ENCODE data around the gene KATNBL1.
A peak's percentile ranks its signal among the peaks of the same experiment; 100 is the strongest.
"Not testable (repeated sequence)": the region's sequence is repeated elsewhere in the genome, so short reads cannot be mapped to it uniquely, and the experiment has no call there.

The KATNBL1 gene

DNA sequence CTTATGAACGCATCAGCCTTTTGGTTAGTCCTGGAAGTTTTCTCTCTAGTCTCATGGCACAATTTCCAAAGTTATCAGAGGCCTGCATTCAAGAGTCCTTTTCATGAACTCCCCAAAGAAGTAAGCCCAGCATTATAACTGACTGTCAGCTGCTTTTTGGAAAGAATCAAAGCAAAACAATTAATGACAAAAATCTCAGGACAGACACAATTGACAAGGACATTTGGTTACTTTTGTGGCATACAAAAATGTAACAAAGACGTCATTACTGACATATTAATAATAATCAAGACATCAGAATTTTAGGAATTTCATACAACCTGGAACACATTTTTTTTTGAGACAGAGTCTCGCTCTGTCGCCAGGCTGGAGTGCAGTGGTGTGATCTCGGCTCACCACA is 21.2 kb downstream of the KATNBL1 start:
- no peak for FAIRE-seq

DNA sequence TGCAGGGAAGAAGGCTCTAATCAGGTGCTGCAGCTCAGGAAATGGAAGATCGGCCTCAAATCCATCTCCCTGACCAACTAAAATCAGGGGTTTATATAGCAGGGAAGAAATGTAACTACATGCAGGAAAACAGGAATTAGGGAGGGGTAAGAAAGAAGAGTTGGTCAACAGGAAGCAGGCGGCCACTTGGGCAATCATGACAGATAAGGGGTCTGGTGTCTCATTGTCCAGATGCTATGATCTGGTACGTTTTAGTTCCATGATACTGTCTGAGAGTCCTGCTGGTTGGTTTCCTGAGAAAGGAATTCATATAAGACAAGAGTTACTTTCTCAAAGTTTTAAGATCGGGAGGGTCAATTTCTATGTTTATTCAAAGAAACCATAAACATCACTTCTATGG is 24.2 kb downstream of the KATNBL1 start:
- FAIRE-seq, result no peak

DNA sequence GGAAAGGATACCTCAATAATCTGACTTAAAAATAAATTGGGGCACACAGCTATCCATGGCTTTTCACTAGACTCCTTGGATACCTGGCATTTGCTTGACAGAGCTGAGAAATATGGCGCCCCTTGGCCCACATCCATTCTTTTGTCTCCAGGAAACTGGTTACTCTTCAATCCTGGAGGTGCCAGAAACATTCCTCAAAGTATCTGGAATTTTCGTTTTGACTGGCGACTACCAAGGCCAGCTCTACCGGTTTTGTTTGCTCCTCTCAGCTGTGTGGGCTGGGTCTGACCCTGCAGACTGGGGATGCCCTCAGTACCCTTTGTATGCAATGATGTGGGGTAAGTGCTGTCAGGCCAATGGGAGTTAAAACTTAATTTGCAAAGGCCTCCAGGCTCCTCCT is 27.0 kb downstream of the KATNBL1 start:
- no peak for FAIRE-seq

DNA sequence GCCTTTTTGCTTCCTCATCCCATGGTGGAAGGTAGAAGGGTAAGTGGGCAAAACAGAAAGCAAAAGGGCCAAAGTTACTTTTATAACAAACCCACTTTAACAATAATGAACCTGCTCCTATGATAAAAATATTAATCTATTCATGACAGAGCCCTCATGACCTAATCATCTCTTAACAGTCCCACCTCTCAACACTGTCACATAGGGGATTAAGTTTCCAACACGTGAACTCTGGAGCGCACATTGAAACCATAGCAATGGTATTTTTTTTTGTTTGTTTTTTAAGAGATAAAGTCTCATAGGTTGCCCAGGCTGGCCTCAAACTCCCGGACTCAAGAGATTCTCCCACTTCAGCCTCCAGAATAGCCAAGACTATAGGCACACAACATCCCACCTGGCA is 30.7 kb downstream of the KATNBL1 start:
- FAIRE-seq, result no peak

DNA sequence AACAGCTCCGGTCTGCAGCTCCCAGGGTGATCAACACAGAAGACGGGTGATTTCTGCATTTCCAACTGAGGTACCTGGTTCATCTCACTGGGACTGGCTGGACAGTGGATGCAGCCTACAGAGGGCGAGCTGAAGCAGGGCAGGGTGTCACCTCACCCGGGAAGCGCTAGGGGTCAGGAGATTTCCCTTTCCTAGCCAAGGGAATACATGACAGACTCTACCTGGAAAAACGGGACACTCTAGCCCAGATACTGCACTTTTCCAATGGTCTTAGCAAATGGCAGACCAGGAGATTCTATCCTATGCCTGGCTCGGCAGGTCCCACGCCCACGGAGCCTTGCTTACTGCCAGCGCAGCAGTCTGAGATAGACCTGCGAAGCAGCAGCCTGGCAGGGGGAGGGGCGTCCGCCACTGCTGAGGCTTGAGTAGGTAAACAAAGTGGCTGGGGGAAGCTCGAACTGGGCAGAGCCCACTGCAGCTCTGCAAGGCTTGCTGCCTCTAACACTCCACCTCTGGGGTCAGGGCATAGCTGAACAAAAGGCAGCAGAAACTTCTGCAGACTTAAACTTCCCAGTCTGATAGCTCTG is 43.8 kb downstream of the KATNBL1 start:
- not testable (repeated sequence) for FAIRE-seq

DNA sequence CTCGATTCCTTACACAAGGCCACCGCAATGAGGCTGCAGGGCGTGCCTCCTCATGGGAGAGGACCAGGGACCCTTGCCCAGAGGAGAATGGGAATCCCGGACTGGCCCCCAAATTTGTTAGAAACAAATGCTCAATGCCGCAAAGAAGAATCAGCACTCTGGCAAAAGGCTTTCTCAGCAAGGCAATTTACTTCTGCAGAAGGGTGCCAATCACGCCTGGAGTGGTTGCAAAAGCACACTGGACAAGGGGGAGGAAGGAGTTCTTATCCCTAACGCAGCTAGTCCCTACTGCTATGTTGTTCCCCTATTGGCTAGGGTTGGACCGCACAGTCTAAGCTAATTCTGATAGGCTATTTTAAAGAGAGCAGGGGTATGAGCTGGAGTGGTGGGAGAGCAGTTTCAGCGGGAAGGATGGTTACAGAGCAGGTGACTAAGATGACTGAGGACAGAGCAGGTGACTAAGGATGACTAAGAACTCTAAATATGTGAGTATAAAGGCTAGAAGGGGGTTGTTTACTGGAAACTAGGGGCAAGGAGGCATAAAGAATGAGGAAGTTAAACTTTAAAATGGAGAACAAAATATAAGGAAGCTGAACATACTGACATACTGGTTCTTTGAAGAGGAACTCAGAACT is 48.5 kb downstream of the KATNBL1 start:
- FAIRE-seq, result no peak

DNA sequence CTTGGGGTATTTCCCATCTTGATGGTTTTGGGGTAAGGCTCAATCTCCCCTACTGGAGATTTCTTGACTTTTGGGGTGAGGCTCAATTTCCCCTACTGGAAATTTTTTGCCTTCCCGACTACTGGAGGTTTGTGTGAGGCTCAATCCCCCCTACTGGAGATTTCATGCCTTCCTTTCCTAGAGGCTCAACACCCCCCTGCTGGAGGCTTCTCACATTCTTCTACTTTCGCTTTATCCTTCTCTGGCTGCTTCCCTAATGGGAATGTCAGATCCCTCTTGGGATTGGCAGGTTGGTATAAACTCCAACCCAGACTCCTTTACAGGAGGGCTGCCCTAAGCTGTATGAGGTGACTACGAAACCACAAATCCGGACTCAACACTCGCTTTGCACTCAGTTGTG is 49.2 kb downstream of the KATNBL1 start:
- FAIRE-seq, result no peak

DNA sequence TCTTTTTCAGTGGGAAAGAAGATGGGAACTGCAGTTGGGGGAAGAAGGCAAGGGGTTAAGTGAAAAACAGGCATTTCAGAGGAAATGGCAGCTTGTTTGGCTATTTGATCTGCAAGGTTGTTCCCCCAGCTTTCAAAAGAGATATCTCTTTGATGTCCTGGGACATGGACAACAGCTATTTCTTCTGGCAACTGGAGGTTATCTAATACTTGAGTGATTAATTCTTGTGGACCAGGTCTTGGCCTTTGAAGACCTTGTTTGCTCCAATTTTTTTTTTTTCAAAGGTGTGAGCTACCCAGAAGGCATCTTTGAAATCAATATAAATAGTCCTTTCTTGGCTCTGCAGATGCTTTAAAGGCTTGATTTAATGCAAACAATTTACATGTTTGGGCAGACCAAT is 51.5 kb downstream of the KATNBL1 start:
- no peak for FAIRE-seq

DNA sequence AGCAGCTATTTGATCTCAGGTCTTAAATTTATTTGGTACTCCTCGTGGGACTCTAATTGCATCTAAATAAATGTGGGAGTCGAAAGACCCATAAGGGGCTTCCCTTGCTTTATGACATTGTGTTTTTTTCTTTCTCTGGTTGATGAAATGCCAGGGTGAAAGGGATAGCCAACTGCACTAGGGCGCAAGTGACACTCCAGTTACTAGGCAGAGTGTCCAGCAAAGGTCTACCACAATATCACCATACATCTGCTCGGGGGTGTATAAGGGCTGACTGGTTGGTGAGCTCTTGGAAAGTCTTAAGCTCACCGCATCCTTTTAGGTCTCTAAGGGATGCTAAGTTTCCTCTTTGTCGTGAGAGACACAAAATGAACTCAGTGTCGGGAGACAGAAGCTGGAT is 54.0 kb downstream of the KATNBL1 start:
- no peak for FAIRE-seq

DNA sequence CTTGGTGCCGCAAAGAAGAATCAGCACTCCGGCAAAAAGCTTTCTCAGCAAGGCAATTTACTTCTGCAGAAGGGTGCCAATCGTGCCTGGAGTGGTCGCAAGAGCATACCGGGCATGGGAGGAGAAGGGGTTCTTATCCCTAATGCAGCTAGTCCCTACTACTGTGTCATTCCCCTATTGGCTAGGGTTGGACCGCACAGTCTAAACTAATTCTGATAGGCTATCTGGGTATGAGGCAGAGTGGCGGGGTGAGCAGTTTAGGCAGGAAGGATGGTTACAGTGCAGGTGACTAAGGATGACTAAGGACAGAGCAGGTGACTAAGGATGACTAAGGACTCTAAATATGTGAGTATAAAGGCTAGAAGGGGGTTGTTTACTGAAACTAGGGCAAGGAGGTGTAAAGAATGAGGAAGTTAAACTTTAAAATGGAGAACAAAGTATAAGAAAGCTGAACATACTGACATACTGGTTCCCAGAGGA is 55.1 kb downstream of the KATNBL1 start:
- FAIRE-seq, result no peak

DNA sequence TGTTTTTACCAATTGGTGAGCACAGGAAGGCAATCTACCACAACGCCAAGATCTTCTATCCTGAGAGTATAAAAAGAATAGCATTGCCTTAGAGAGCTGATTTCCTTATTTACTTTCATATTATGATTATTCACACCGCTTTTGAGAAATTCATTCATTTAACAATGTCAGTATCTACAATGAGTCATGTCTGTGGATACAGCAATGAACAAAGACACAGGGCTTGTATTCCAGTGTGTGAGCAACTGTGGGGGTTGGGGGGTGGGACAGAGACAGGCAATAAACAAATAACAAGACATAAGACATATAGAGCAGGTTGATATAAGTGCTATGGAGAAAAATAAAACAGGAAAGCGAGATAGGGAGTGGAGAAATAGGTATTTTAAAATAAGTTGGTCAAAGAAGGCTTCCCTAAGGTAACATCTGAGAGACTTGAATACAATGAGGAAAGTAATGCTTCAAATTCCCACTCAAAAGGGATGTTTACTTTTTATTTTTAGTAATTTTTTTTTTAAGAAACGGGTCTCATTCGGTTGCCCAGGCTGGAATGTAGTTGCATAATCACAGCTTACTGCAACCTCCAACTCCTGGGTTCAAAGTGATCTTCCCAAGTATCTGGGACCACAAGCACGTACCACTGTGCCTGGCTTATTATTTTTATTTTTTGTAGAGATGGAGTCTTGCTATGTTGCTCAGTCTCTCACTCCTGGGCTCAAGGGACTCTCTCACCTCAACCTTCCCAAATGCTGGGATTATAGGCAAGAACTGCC is 62.3 kb downstream of the KATNBL1 start:
- no peak for FAIRE-seq

DNA sequence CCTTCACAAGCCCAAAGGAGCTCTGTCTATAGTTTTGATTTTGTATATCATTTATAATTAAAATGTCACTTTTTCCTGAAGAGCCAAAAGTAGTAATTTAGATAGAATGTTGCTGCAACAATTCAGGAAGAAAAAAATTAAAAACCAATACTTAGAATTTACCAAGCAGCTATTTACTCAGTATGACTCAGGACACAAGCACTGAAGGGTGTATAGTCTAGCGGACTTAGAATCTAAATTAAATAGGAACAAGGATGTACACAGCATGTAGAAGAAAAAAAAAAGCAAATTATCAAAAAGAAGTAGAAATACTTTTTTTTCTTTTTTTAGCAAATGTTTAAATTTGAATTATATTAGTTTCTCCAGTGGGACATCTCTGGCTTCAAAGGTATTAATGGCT is 76.4 kb downstream of the KATNBL1 start:
- peak; percentile 37 for FAIRE-seq

DNA sequence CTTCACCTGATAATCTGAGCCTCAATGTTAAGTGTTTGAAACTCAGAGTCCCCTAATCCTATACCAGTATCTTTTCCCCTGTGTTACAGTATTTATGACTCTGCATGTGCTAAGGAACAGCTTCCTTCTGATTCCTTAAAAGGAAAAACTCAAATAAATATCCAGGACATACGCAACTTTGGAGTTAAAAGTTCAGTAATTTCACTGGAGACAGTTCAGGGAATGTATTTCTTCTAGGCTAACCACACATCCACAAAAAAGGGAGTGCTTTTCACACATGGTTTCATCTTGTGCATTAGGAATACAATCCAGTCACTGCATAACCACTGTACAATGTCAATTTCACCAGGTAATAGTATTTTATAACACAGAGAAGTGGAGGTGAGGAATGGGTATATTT is 77.0 kb downstream of the KATNBL1 start:
- no peak for FAIRE-seq

DNA sequence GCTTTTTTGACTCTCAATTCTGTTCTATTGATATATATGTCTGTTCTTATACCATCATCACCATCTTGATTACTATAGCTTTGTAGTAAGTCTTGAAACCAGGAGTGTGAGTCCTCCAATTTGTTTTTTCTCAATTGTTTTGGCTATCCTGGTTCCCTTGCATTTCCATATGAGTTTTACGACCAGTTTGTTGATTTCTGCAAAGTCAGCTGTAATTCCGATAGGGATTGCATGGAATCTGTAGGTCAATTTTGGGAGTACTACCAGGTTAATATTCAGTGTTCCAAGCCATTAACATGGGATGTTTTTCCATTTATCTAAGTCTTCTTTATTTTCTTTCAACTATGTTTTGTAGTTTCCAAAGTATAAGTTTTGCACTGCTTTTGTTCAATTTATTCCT is 81.0 kb downstream of the KATNBL1 start:
- peak; percentile 39 for FAIRE-seq

DNA sequence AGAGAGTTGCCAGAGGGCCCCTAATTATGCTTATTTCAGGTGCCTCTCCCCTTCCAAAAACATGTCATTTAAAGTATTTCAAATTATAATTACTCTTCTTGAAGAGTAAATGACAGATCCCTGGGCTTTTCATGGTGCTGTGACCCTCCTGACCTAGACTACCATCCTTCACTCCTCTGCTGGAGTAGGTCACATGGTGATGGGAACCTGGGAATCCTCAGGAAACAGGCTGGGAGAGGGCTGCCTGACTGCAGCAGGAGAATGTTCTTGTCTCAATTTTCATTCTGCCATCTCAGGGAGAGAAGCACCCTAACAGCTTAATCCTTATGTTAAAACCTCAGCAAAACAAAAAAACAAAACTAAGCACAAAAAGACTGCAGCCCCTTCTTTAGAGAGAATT is 83.4 kb downstream of the KATNBL1 start:
- FAIRE-seq, result no peak

DNA sequence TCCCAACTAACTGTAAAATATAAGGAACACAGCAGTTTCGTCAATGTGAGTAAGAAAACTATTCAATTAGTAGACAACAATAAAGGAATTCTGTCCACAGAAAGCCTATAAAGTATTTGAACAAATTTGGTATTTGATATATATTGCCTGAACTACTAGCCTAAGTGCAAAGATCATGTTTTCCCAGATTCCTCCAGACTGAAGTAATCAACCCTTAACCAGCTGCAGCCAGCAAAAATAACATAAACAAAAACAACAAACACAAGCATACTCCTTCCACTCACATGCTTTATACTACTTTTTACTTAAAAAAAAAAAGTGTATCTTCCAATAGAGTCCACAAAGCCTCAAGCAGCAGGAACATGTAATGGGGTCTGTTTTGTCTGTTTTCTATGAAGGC is 84.0 kb downstream of the KATNBL1 start:
- FAIRE-seq, result no peak

DNA sequence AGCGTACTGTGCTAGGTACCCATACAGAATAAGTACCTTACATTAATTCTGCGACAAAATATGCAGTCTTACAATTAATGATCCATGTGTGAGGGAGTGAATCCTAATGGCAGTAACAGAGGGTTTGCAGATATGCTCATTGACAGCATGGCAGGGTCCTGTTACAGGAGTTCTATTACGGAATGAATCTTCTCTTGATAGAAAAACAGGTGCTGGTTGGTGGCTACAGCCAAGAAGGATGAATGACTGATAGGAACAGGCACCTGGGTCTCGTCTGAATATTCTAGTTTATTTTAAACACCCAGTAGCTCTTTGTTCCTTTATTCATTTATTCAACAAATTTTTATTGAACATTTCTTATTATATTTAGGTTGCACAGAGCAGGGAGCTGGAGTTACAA is 85.2 kb downstream of the KATNBL1 start:
- no peak for FAIRE-seq

DNA sequence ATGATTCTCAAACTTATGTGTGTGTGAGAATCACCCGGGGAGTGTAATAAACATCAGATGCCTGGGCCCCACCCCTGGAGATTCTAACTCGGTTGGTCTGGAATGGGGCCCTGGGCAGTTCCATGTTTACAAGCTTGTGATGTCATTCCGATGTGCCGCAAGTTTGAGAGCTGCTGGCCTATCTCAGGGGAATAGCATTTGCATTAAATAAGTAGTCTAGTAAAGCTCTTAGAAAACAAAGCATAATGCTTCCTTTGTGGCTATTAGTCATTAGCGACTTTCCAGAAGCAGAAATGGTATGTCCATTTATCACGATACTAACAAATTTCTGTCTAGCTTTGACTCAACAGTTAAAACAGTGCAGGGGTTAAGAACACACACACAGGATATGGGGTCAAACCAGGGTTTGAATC is 87.1 kb downstream of the KATNBL1 start:
- FAIRE-seq, result no peak

DNA sequence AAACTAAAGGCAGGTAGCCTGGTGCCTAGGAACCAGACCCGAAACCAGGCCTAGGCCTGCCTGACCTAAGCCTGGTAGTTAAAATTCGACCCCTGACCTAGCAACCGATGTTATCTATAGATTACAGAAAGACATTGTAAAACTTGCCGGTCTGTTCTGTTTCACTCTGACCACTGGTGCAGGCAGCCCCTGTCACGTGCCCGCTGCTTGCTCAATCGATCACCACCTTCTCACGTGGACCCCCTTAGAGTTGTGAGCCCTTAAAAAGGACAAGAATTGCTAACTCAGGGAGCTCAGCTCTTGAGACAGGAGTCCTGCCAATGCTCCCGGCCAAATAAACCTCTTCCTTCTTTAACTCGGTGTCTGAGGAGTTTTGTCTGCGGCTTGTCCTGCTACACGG is 88.1 kb downstream of the KATNBL1 start:
- FAIRE-seq, result not testable (repeated sequence)

DNA sequence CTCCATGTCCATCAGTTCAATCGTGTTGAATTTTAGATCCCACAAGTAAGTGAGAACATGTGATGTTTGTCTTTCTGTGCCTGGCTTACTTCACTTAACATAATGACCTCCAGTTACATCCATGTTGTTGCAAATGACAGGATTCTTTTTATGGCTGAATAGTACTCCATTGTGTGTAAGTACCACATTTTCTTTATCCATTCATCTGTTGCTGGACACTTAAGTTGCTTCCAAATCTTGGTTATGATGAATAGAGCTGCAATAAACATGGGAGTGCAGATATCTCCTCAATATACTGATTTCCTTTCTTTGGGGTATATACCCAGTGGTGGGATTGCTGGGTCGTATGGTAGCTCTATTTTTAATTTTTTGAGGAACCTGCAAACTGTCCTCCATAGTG is 89.5 kb downstream of the KATNBL1 start:
- FAIRE-seq, result not testable (repeated sequence)

DNA sequence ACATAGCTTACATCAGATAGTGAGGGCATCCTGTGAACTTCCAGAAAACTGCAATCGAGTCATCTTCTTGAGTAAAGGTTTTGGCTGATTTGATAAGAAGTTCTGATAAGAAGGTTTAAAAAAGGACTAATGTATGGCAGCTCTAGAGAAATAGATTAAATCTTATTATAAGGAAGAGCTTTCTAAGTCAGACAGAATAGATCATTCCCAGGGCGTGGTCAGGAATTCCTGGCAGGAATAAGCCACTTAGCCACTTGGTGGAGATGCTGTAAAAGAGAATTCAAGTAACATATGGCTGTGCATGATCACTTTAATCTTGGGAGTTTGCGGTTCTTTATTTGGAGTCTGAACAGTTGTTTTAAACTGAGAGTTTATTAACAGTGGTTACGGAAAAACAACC is 90.6 kb downstream of the KATNBL1 start:
- no peak for FAIRE-seq

DNA sequence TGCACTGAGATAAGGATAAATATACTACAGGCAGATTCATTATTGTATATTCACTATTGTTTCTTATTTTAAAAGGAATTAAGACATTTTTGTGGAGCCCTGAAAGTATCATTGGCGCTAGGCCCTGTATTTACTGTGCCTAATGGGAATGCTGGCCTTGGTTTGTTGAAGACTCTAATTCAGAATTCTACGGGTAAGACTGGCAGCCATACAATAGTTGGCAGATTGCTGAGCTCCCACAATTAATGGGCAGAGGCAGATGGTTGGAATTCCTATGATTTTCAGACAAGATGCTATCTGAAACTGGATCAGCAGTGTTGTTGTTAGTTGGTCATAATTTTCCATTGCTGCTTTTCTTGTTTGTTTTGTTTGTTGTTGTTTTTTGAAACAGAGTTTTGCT is 93.3 kb downstream of the KATNBL1 start:
- no peak for FAIRE-seq

DNA sequence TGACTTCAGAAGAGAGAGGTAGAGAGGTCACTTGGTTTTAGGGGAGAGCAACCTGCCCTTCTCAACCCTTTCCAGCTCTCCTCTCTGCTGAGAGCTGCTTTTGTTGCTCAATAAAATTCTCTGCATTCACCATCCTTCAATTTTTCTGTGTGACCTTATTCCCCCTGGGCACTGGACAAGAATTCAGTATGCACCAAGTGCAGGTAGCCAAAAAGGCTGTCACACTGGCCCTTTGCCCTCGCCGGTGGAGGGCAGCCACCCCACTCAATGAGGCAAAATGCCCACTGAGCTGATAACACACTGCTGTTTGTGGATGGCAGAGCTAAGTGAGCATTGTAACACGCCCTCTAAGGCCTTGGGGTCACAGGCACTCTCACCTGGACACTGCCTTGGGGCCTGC is 95.2 kb downstream of the KATNBL1 start:
- FAIRE-seq, result no peak

DNA sequence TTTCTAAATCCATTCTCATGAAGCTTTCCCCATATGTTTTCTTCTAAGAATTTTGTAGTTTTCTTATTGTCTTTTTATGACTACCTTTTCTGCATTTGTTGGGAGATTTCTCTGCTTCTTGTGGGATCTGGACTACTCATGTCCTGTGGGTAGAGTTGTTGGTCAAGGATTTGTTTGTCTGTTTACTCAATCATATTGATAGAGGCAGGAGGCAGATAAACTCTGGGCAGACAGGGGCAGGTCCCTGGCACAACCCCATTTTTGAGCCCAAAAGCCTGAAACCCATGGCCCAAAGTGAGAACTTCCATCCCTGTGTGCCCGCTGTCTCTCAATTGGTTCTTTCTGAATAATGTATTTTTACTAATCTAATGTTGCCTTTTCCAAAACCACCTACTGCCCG is 95.7 kb downstream of the KATNBL1 start:
- FAIRE-seq, result no peak

Measured in G401.6 (cell line).